Lower leg skin (tissue), 3 donors: ENCODE data around the gene FLNC.

ENCODE experiments used
- POLR2A ChIP-seq, 2 donors: fragments of 450-650 bp; IDR thresholded peaks; one replicate each; pipeline ENCODE4 v1.6.1; 2016 to 2017; ENCODE audit warnings: antibody characterized with exemption in 2 of 2, mild to moderate bottlenecking in 1 of 2, moderate library complexity in 1 of 2
- TF ChIP-seq, protein P1 (sequence below), 3 donors: fragments of 450-650 bp; IDR thresholded peaks; one replicate each; pipeline ENCODE4 v1.5.1; 2016; ENCODE audit warnings: antibody characterized with exemption in 3 of 3, mild to moderate bottlenecking in 3 of 3, moderate library complexity in 2 of 3

DNA sequence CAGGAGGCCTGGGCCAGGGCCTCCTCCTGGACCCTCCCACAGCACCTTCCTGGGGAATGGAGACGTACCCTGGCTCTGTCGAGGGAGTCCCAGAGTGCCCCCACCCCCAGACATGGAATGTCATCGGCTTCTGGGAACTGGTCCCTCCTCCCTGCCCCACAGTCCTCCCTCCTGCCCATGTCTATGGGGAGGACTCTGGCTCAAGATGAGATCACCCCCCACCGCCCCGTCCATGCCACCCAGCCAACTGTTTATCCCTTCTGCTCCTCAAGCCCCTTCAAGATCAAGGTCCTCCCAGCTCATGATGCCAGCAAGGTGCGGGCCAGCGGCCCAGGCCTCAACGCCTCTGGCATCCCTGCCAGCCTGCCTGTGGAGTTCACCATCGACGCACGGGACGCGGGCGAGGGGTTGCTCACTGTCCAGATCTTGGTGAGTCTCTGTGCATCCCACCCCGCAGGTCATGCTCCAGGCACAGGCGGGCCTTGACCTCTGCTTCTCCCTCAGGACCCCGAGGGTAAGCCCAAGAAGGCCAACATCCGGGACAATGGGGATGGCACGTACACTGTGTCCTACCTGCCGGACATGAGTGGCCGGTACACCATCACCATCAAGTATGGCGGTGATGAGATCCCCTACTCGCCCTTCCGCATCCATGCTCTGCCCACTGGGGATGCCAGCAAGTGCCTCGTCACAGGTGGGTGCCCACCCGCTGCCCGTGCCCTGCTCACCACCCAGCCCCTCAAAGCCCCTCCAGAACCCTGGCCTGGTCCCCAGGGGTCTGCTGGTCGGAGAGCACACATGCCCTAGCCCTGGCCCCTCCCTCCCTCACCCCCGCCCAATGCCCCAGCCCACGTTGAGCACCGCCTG lies 18.3 kb downstream of the FLNC start:
- TF ChIP-seq, protein P1, sequence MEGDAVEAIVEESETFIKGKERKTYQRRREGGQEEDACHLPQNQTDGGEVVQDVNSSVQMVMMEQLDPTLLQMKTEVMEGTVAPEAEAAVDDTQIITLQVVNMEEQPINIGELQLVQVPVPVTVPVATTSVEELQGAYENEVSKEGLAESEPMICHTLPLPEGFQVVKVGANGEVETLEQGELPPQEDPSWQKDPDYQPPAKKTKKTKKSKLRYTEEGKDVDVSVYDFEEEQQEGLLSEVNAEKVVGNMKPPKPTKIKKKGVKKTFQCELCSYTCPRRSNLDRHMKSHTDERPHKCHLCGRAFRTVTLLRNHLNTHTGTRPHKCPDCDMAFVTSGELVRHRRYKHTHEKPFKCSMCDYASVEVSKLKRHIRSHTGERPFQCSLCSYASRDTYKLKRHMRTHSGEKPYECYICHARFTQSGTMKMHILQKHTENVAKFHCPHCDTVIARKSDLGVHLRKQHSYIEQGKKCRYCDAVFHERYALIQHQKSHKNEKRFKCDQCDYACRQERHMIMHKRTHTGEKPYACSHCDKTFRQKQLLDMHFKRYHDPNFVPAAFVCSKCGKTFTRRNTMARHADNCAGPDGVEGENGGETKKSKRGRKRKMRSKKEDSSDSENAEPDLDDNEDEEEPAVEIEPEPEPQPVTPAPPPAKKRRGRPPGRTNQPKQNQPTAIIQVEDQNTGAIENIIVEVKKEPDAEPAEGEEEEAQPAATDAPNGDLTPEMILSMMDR (IDR thresholded peaks at IDR 0.05): no peak
- TF ChIP-seq POLR2A (IDR thresholded peaks at IDR 0.05): no peak
